Measurements from ENCODE around the gene ENPEP. TPM values are rescaled to one million over a fixed set of nuclear protein-coding genes. Genes with fewer than 3 reads are reported as not detected.

Gene ENPEP
- total RNA-seq, 1 donor from 2014 or later = 1.7 TPM

DNA sequence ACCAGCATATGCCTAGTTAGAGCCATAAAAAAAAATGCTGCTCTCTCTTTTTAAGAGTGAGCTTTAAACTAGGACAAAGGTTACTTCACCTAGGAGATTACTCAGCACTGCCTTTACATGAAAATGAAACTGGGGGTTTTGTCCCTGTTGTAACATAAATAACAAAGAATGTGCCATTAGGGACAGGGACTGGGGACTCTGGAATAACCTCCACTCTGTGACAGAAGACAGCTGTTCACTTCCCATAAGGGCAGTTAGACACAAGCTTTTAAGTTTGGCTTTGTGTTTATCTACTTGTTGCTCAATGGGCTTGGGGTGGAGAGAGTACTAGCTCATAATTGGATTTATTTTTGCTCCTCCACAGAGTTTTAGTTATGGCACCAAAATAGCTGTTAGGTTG lies 11.9 kb downstream of the ENPEP start:
- H3K4me3 ChIP-seq = no peak overlapping the region
- no peaks in the 10 kb centered on the region for H3K27me3 ChIP-seq
- H3K27ac ChIP-seq = no peak overlapping the region
- H3K9me3 ChIP-seq = no peaks in the 10 kb centered on the region
- no peaks in the 10 kb centered on the region for H3K4me1 ChIP-seq
- DNase-seq (ENCODE audit: low spot score in 2 of 2) = no peak
- intact Hi-C loops (cut with DNase I) = no loop called here
- no peaks in the 10 kb centered on the region for H3K36me3 ChIP-seq
- TF ChIP-seq, protein P1, sequence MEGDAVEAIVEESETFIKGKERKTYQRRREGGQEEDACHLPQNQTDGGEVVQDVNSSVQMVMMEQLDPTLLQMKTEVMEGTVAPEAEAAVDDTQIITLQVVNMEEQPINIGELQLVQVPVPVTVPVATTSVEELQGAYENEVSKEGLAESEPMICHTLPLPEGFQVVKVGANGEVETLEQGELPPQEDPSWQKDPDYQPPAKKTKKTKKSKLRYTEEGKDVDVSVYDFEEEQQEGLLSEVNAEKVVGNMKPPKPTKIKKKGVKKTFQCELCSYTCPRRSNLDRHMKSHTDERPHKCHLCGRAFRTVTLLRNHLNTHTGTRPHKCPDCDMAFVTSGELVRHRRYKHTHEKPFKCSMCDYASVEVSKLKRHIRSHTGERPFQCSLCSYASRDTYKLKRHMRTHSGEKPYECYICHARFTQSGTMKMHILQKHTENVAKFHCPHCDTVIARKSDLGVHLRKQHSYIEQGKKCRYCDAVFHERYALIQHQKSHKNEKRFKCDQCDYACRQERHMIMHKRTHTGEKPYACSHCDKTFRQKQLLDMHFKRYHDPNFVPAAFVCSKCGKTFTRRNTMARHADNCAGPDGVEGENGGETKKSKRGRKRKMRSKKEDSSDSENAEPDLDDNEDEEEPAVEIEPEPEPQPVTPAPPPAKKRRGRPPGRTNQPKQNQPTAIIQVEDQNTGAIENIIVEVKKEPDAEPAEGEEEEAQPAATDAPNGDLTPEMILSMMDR (IDR thresholded peaks at IDR 0.05) = no peak

DNA sequence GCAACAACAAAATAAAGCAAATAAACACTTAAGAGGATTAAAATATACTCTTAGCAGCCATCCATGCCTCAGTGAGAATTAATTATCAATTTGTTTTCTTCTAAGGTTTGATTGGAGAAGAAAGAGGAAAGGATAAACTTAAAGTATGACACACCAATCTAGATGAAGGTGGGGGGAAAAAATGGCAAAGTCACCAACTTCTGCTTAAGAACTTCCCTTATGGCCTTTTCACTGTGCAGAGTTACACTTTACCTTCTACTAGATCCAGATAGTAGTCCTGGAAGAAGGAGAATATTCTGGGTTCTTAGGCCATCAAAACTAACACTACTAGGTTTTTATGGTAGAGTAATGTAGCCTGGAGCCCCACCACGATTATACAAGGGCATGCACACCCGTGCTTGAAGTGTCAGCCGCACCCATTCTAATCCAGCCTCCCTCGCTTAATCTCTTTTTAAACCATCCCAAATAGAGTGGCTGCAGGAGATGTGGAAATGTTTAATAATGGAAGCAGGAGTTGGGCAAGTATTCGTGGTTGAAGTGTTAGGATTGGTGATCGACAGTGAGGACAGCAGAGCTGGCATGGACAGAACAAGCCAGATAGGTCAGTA lies 14.1 kb downstream of the ENPEP start:
- DNase-seq (ENCODE audit: low spot score in 2 of 2) = no peak
- Histone ChIP-seq H3K36me3 (no peaks in the 10 kb centered on the region), H3K4me1 (no peaks in the 10 kb centered on the region), H3K9me3 (no peaks in the 10 kb centered on the region), H3K4me3 (no peak overlapping the region), H3K27me3 (no peaks in the 10 kb centered on the region), H3K27ac (no peak overlapping the region)
- TF ChIP-seq, protein P1 (IDR thresholded peaks at IDR 0.05) = no peak
- intact Hi-C loops (cut with DNase I) = no loop called here

GRCh38 chr4:110492522-110492921 lies 16.6 kb downstream of the ENPEP start:
- H3K27ac ChIP-seq = no peak overlapping the region
- no peak overlapping the region for H3K4me3 ChIP-seq
- intact Hi-C loops (cut with DNase I) = no loop called here
- no peaks in the 10 kb centered on the region for H3K36me3 ChIP-seq
- DNase-seq (ENCODE audit: low spot score in 2 of 2) = no peak
- no peaks in the 10 kb centered on the region for H3K4me1 ChIP-seq
- H3K9me3 ChIP-seq = no peaks in the 10 kb centered on the region
- TF ChIP-seq, protein P1 (IDR thresholded peaks at IDR 0.05) = no peak
- no peaks in the 10 kb centered on the region for H3K27me3 ChIP-seq

GRCh38 chr4:110493520-110493919 lies 17.6 kb downstream of the ENPEP start:
- no peak for DNase-seq (ENCODE audit: low spot score in 2 of 2)
- intact Hi-C loops (cut with DNase I) = no loop called here
- no peaks in the 10 kb centered on the region for H3K36me3 ChIP-seq
- no peak overlapping the region for H3K4me3 ChIP-seq
- H3K27ac ChIP-seq = no peak overlapping the region
- H3K4me1 ChIP-seq = no peaks in the 10 kb centered on the region
- H3K27me3 ChIP-seq = no peaks in the 10 kb centered on the region
- TF ChIP-seq, protein P1 (IDR thresholded peaks at IDR 0.05) = no peak
- H3K9me3 ChIP-seq = no peaks in the 10 kb centered on the region

DNA sequence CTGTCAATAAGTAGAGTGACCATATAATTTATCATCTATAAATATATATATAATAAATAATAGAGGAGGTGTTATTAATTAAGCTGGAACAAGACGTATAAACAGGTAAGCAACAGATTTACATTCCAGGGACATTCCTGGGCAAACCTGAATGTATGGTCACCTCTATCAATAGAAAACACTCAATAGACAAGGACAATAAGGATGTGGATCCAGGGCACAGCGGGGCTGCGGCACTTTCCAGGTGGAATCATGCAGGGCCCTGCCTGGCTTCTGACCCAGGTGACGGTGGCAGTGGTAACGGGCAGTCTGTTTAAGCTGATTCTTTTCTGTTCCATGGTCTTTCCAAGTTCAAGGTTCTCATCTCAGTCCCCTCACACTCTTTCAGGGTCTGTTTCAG lies 22.5 kb downstream of the ENPEP start:
- no peak for DNase-seq (ENCODE audit: low spot score in 2 of 2)
- intact Hi-C loops (cut with DNase I) = no loop called here
- H3K4me1 ChIP-seq = no peaks in the 10 kb centered on the region
- H3K4me3 ChIP-seq = no peak overlapping the region
- H3K9me3 ChIP-seq = no peaks in the 10 kb centered on the region
- TF ChIP-seq, protein P1 (IDR thresholded peaks at IDR 0.05) = no peak
- no peaks in the 10 kb centered on the region for H3K36me3 ChIP-seq
- no peaks in the 10 kb centered on the region for H3K27me3 ChIP-seq
- H3K27ac ChIP-seq = no peak overlapping the region

DNA sequence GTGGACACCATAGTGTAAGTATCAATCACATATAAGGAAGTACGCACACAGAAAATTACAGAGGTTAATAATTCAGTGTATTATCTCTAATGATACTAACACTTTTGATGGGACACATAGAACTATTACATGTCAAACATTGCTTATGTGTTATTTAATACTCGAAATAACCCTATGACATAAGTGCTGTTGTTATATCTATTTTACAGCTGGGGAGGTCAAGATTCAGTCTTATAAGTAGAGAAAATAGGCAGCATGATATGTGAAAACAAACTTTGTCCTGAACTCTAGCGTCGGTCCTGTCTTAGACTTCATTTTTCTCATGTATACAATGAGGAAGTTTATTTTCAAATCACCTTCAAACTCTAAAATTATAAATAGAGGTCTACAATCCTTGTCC lies 23.2 kb downstream of the ENPEP start:
- H3K4me3 ChIP-seq = no peak overlapping the region
- TF ChIP-seq, protein P1 (IDR thresholded peaks at IDR 0.05) = no peak
- H3K36me3 ChIP-seq = no peaks in the 10 kb centered on the region
- H3K27me3 ChIP-seq = no peaks in the 10 kb centered on the region
- no peak for DNase-seq (ENCODE audit: low spot score in 2 of 2)
- H3K4me1 ChIP-seq = no peaks in the 10 kb centered on the region
- H3K27ac ChIP-seq = no peak overlapping the region
- intact Hi-C loops (cut with DNase I) = no loop called here
- no peaks in the 10 kb centered on the region for H3K9me3 ChIP-seq

All from ascending aorta (tissue), 2 donors.